Neural cell (in vitro differentiated cells): ENCODE results near the gene TIMM44.

Experiments used
- CTCF ChIP-seq: fragments of 450-650 bp; IDR thresholded peaks from 2 replicates; pipeline ENCODE4 v1.5.1; 2014; ENCODE audit warnings: antibody characterized with exemption, mild to moderate bottlenecking, moderate library complexity; ENCODE audit not compliant: poor library complexity, severe bottlenecking
- EP300 ChIP-seq: fragments of 450-650 bp; conservative IDR thresholded peaks from 2 replicates; pipeline ENCODE4 v1.6.1; 2014; ENCODE audit warnings: antibody characterized with exemption, mild to moderate bottlenecking, moderate library complexity; ENCODE audit not compliant: poor library complexity, severe bottlenecking
- EZH2 ChIP-seq: fragments of 200-600, 300-800 bp; shearing (Covaris generic), sonication (generic); IDR thresholded peaks from 2 replicates; pipeline ENCODE4 v1.6.1; 2014; ENCODE audit warnings: antibody characterized with exemption, low read length, borderline replicate concordance, mild to moderate bottlenecking; ENCODE audit not compliant: insufficient read depth, poor library complexity, severe bottlenecking
- POLR2AphosphoS5 ChIP-seq: IDR thresholded peaks from 2 replicates; pipeline ENCODE4 v1.6.1; 2012
- SMC3 ChIP-seq: fragments of 450-650 bp; conservative IDR thresholded peaks from 2 replicates; pipeline ENCODE4 v1.6.1; 2014; ENCODE audit warnings: antibody characterized with exemption, mild to moderate bottlenecking, moderate library complexity; ENCODE audit not compliant: poor library complexity

DNA sequence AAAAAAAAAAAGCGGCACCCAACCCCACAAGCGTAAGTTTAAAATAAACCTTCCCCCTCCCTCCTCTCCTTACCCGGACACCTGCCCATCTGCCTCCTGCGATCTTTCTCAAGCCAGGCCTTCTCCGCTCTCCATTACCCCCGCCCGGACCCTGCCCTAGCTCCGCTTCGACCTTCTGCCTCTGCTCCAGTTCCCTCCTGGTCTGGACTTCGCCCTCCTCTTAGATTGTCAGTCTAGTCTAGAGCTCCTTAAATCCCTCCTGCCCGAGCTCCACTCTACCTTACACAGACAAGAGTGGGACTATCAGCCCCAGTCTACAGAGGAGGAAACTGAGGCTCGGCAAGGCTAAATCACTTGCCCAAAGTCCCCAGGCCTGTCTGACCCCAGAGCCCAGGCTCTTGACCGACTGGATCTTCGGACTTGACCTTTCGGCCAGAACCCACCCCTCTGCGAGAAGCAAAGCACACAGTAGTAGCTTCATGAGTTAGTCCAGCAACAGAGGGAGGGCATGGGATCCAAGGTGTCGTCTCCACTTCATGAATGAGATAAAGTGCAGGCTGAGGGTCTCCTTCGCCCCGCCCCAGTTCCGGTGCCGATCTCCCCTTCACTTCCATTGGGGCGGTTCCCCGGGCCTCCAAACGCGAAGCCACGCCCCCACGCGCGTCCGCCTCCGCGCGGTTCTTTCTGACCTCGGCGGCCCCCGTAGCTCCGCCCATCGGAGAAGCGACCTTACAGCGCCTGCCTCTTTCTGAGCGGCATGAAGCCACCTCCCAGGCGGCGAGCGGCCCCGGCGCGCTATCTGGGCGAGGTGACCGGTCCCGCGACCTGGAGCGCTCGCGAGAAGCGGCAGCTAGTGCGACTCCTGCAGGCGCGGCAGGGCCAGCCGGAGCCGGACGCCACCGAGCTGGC, 23.6 kb downstream of the TIMM44 start, which contains the start of gene SNAPC2:
- TF ChIP-seq CTCF = peak; percentile 49
- TF ChIP-seq EZH2 = no peak
- TF ChIP-seq EP300 = no peak
- peak; percentile 82 for TF ChIP-seq POLR2AphosphoS5
- no peak for TF ChIP-seq SMC3
